ENCODE measurements around the gene BOC.

GRCh38 chr3:113276751-113277080 lies 65.4 kb downstream of the BOC start:
- TF ChIP-seq CTCF (IDR thresholded peaks at IDR 0.05; ENCODE audit: poor library complexity, severe bottlenecking) = no peak
- TF ChIP-seq POLR2AphosphoS5 (IDR thresholded peaks at IDR 0.05) = no peak
- TF ChIP-seq EZH2 (IDR thresholded peaks at IDR 0.05; ENCODE audit: borderline replicate concordance, insufficient read depth, low read length, poor library complexity, severe bottlenecking) = no peak
- TF ChIP-seq REST (IDR thresholded peaks at IDR 0.05; ENCODE audit: borderline replicate concordance) = no peak

Measured in neural cell (in vitro differentiated cells).